HG02973 (cell line): ENCODE data around the gene F12.

ENCODE experiments used
- ATAC-seq: cut with Tn5 transposase; IDR thresholded peaks from one replicate; pipeline ENCODE4 v1.9.1; 2021; ENCODE audit warnings: moderate library complexity; ENCODE audit not compliant: unreplicated experiment

The F12 gene

DNA sequence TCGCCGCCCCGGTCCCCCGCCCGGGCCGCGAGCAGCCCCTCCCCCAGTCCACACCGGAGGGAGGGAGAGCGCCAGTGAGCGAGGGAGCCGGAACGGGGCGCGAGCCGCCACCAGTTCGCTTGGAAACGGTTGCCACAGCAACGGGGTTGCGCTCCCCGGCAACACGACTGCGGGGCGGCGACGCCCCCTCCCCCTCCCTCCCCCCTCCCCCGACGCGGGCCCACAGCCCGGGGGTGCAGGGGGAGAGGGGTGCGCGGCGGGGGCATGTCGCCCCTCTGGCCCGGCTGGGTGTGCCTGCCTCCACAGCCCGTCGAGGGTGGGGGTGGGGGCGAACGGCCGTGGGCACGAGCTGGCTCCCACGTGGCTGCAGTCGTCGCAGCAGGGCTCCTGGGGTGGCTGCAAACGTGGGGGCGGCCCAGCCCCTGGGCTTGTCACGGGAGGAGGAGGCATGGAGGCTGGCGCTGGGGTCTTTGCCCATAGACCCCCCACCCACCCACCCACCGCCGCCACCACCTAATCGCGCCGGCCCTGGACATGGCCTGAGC, 37.8 kb upstream of the F12 start:
- no peak for ATAC-seq

GRCh38 chr5:177446200-177447065, 37.1 kb upstream of the F12 start, which contains the start of gene PRR7:
Gene PRR7, plus strand, starts transcription at chr5:177446814. Its CDS starts 8,254 bp downstream, at chr5:177455068.
- no peak for ATAC-seq

DNA sequence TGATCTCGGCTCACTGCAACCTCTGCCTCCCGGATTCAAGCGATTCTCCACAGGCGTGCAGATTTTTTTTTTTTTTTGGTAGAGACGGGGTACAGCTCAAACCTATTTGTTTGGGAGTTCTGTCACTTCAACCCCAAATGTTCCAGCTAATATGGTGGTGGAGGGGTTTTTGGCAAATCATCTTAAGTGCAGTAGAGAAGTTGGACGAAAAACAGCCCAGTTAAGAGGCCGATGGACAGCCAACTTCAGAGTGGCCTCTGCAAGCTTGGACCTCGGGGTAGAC, 36.5 kb upstream of the F12 start:
- ATAC-seq: no peak

DNA sequence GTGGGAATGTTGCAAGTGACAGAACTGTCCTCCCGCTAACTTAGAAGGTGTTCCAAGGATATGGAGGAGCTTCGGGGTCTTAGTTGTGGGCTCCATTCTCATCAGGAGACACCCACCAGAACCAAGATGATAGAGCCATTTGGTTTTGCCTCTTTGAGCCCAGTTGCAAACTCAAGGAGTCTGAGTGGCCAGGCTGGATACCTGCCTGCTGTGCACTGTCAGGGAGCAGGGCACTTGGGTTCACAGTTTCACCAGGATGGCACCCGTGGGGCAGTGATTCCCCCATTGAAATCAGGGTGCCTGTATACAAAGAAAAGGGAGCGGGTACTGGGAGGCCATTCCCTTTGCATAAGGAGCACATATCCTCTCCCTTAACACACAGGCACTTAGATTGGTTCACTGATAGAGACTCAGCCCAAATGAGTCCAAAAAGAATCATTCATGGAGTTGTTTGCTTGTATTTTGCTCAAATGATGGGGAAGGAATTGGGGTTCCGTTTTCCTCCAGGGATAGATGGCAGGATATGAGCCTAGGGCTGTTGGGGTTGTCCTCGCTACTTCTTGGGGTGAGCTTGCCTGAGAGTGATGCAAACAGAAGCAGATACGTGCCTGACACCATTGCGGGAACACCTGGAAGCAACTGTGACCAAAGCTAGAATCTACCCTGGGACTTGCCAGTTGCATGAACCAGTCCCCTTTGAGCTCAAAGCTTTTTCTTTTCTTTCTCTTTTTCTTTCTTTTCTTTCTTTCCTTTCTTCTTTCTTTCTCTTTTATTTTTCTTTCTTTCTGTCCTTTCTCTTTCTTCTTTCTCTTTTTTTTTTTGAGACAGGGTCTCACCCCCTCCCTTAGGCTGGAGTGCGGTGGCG, 35.9 kb upstream of the F12 start:
- no peak for ATAC-seq

- ATAC-seq: no peak
Observed at GRCh38 chr5:177444106-177445051, 35.0 kb upstream of the F12 start.

GRCh38 chr5:177443144-177443983, 34.0 kb upstream of the F12 start:
- ATAC-seq: no peak

- no peak for ATAC-seq
Observed at GRCh38 chr5:177442066-177442826, 32.9 kb upstream of the F12 start.

- no peak for ATAC-seq
Observed at GRCh38 chr5:177440990-177441780, 31.8 kb upstream of the F12 start.

- ATAC-seq: no peak
Observed at GRCh38 chr5:177440211-177440989, 31.0 kb upstream of the F12 start.

GRCh38 chr5:177439518-177440053, 30.2 kb upstream of the F12 start:
- no peak for ATAC-seq

DNA sequence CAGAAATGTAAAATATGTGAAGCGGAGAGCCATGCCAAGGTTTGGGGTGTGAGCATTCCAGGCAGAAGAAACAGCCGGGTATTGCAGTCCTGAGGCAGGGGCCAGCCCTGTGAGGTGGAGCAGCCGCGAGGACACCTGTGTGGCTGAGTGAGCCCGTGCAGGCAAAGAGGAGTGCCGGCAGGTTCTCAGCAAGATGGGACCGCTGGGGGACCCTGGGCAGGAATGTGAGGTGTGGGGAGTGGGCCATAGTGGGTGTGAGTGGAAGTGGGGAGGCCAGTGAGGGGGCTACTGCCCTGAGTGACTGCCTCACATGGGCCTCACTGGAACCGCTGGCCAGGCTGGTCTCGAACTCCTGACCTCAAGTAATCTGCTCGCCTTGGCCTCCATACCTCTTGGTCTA, 29.1 kb upstream of the F12 start:
- no peak for ATAC-seq

DNA sequence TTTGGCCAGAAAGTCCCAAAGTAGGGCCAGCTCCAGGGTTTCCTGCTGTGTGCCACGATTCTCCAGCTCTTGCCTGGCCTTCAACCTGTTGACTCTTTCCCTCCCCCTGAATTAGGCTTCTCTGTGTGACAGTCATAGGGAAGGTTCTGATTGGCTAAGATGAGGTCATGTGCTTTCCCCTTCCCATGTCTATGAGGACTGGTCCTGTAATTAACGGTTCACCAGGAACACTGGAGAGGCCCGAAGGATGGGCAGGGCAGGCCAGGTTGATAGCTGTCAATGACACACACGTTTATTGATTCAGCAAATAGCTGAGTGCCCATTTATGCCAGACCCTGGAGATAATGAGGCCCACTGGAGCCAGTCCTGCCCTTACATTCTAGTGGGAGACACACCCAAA, 28.3 kb upstream of the F12 start:
- no peak for ATAC-seq

DNA sequence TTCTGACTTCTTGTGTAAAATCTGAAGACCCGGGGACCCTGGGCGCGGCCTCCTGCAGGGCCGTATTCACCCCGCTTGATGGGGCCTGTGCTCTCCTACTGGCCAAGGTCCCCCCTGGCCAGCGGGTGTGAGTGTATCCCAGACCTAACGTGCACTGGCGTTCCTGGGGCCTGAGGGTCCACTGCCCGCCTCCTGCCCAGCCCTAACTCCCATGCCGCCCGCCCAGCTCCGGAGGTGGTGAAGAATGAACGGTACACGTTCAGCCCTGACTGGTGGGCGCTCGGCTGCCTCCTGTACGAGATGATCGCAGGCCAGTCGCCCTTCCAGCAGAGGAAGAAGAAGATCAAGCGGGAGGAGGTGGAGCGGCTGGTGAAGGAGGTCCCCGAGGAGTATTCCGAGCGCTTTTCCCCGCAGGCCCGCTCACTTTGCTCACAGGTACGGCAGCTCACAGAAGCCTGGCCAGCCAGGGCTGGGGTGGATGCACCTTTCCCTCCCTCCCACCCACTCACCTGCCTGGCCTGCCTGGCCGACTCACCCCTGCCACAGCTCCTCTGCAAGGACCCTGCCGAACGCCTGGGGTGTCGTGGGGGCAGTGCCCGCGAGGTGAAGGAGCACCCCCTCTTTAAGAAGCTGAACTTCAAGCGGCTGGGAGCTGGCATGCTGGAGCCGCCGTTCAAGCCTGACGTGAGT, 26.6 kb upstream of the F12 start:
- no peak for ATAC-seq

DNA sequence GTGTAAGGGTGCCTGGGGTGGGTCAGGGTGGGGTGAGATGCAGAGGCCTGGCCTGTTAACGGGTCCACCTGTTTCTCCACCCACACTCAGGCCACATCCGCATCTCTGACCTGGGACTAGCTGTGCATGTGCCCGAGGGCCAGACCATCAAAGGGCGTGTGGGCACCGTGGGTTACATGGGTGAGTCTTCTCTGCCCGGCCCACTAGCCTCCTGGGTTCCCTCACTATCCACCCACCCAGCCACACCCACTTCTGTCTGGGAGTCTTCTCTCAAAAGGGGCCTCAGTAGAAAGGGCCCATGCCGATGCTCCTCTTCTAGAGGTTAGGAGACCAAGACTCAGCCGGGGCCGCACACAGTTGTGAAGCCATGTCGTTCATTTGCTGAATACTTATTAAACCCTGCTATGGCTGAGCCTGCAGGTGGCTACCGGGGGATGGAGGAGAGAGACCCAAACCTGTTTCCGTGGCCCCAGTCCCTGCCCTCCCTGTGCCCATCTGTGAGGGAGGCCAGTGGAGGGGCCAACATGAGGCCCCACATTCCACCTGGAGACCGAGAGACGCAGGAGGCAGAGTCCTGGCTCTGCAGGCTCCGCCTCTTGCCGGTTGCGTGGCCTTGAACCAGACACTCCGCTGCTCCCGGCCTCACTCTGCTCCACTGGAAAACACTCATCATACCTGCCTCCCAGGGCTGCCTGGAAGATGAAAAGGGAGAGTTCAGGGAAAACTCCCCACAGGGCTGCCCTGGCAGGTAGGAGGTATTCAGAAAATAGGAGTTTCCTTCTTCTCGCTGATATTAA, 25.8 kb upstream of the F12 start:
- no peak for ATAC-seq

- ATAC-seq: no peak
Observed at GRCh38 chr5:177434437-177434836, 25.1 kb upstream of the F12 start.

DNA sequence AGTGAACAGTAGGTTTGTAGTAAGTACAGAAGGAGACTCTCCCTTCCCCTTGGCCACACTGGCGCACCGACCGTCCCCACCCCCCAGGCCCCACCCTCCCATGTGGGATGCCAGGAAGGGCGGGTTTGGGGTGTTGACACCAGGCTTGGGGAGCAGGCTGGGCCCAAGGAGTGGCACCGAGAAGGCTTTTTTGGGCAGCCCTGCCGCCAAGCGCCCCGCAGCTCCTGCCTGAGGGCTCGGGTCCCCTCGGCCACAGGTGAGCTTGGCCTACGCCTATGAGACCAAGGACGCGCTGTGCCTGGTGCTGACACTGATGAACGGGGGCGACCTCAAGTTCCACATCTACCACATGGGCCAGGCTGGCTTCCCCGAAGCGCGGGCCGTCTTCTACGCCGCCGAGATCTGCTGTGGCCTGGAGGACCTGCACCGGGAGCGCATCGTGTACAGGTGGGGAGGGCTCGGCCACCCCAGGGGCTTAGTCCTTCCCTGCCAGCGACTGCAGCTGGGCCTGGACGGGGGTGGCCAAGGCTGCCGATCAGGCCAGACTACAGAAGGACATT, 24.4 kb upstream of the F12 start:
- ATAC-seq: no peak
